ENCODE measurements around the gene PATE2. TPM values are rescaled to one million over a fixed set of nuclear protein-coding genes. Genes with fewer than 3 reads are reported as not detected.

The PATE2 gene
- total RNA-seq, 1 experiment from 2014 or later, result not detected

DNA sequence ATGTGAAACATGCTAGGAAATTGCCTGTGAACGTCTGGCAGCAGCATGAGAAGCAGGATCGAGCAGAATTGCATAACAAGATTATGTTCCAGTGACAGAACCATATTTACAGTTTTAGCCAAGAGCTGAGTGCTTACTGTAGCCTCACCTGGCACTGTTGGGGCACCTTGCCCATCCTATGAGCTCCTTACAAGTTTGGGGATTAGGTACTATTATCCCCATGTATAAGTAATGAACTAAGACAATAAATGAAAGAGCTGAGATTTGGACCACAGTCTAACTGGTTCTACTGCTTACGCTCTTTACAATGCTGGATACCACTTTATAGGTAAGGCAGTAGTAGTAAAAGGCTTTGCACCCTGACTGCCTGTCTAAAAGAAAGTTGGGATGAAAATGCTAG, 49.7 kb downstream of the PATE2 start:
- Histone ChIP-seq H3K4me3 (ENCODE audit: low read depth, low read length, poor library complexity, severe bottlenecking) (no peak overlapping the region), H3K4me1 (ENCODE audit: insufficient read depth, low read length, poor library complexity, severe bottlenecking) (no peaks in the 10 kb centered on the region), H3K9me3 (ENCODE audit: low read depth, low read length, poor library complexity, severe bottlenecking) (no peaks in the 10 kb centered on the region), H3K27ac (ENCODE audit: low read depth, low read length, poor library complexity, severe bottlenecking) (no peak overlapping the region), H3K36me3 (ENCODE audit: insufficient read depth, low read length, poor library complexity, severe bottlenecking) (no peaks in the 10 kb centered on the region), H3K27me3 (replicated peaks; ENCODE audit: insufficient read depth, low read depth, low read length, poor library complexity) (peaks cover 57% of the 10 kb centered on the region)
- ChIA-PET POLR2A (ENCODE audit: low non-redundant PET) (interaction anchor here (0.6 kb wide), 1 partner anchor 9 kb away, joined by 4 read pairs; no protein-coding TSS in a partner anchor), CTCF (interaction anchor here (0.6 kb wide), 1 partner anchor 276 kb away, joined by 4 read pairs; no protein-coding TSS in a partner anchor)
- no peak for DNase-seq (ENCODE audit: low spot score)
- intact Hi-C loops (cut with micrococcal nuclease; ENCODE audit: unreplicated experiment), result no loop called here
- BruUV-seq (replicated peaks), result no TSS peak
- no peak for TF ChIP-seq EZH2 (IDR thresholded peaks at IDR 0.05; ENCODE audit: borderline replicate concordance, low read depth, low read length, poor library complexity, severe bottlenecking)
- TF ChIP-seq, protein P1, sequence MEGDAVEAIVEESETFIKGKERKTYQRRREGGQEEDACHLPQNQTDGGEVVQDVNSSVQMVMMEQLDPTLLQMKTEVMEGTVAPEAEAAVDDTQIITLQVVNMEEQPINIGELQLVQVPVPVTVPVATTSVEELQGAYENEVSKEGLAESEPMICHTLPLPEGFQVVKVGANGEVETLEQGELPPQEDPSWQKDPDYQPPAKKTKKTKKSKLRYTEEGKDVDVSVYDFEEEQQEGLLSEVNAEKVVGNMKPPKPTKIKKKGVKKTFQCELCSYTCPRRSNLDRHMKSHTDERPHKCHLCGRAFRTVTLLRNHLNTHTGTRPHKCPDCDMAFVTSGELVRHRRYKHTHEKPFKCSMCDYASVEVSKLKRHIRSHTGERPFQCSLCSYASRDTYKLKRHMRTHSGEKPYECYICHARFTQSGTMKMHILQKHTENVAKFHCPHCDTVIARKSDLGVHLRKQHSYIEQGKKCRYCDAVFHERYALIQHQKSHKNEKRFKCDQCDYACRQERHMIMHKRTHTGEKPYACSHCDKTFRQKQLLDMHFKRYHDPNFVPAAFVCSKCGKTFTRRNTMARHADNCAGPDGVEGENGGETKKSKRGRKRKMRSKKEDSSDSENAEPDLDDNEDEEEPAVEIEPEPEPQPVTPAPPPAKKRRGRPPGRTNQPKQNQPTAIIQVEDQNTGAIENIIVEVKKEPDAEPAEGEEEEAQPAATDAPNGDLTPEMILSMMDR (conservative IDR thresholded peaks at IDR 0.05; ENCODE audit: low read depth, low read length), result no peak

Other genes with a start within 250 kb of the PATE2 start
- gene EI24, start 209.4 kb downstream of the PATE2 start, total RNA-seq (2021), result 147 and 161 TPM in 2 replicates
- gene STT3A, start 186.0 kb downstream of the PATE2 start, total RNA-seq (2021), result 240 and 278 TPM in 2 replicates
- 135 and 146 TPM in 2 replicates for gene CHEK1, start 153.7 kb downstream of the PATE2 start, total RNA-seq (2021)
- gene ACRV1, start 98.0 kb downstream of the PATE2 start, total RNA-seq (2021), result not detected in 2 replicates
- gene PATE1, start 32.5 kb downstream of the PATE2 start, total RNA-seq (2021), result not detected in 2 replicates
- not detected in 2 replicates for gene PATE3, start 9.3 kb upstream of the PATE2 start, total RNA-seq (2021)
- gene PATE4, start 54.5 kb upstream of the PATE2 start, total RNA-seq (2021), result not detected in 2 replicates
- 16.3 and 18.8 TPM in 2 replicates for gene HYLS1, start 108.8 kb upstream of the PATE2 start, total RNA-seq (2021)
- 18.7 and 20.9 TPM in 2 replicates for gene PUS3, start 124.4 kb upstream of the PATE2 start, total RNA-seq (2021)
- gene DDX25, start 125.7 kb upstream of the PATE2 start, total RNA-seq (2021), result 0.39 and 0.55 TPM in 2 replicates
- gene VSIG10L2, start 167.2 kb upstream of the PATE2 start, total RNA-seq (2021), result not detected in 2 replicates

All from A673 (cell line).